HCT116 (cell line): ENCODE measurements around the gene CEP20. TPM values are rescaled to one million over a fixed set of nuclear protein-coding genes. Genes with fewer than 3 reads are reported as not detected.

Source experiments
- ATAC-seq: fragments of 200-7000 bp; cut with Tn5 transposase; 2 replicates; pipeline ENCODE4 v1.9.1; 2020; ENCODE audit warnings: mild to moderate bottlenecking, moderate library complexity
- BruUV-seq: library from RNA; stranded (reverse); fragments of 400-500 nt; replicated peaks from 2 replicates; lab custom pipeline; 2021; lab: Mats Ljungman, UMichigan
- CTCF ChIA-PET: fragments of 300-600 bp; sonication (Branson Sonifier 250); formaldehyde crosslinking; loops from one replicate; lab custom pipeline; 2021; ENCODE audit warnings: antibody characterized with exemption; lab: Charles Lee
- POLR2A ChIA-PET: fragments of 300-600, 350-600 bp; sonication (Branson Sonifier 250); formaldehyde crosslinking; loops from one replicate; lab custom pipeline; 2021; ENCODE audit warnings: antibody characterized with exemption; lab: Charles Lee
- RAD21 ChIA-PET, 2 experiments: fragments of 300-600 bp; sonication (Branson Sonifier 250); formaldehyde crosslinking; loops; one replicate each; lab custom pipeline; 2023; ENCODE audit warnings: low total read pairs in 2 of 2; ENCODE audit not compliant: uncharacterized antibody in 2 of 2, unreplicated experiment in 2 of 2, low non-redundant PET in 1 of 2; lab: Charles Lee
- DNase-seq: peaks from one replicate; pipeline ENCODE4 v3.0.0-alpha.2; 2010; ENCODE audit warnings: low read depth, low spot score
- H2AFZ ChIP-seq: fragments of 200-600 bp; shearing (Covaris generic), sonication (generic); 2 replicates; pipeline ENCODE4 v1.6.1; 2017; ENCODE audit warnings: low read depth, mixed run types, mixed read lengths, antibody characterized with exemption, low read length; ENCODE audit not compliant: poor library complexity, severe bottlenecking
- H3K27ac ChIP-seq: 2 replicates; pipeline ENCODE4 v1.5.1; 2012; ENCODE audit warnings: low read depth, low read length
- H3K27me3 ChIP-seq: fragments of 200-600 bp; sonication (generic); 2 replicates; pipeline ENCODE4 v1.6.1; 2016; ENCODE audit warnings: mixed run types, low read length, mixed read lengths; ENCODE audit not compliant: insufficient read depth
- H3K36me3 ChIP-seq, 2 experiments: fragments of 200-500 bp in 1 of 2; fragments of 200-600 bp in 1 of 2; sonication (Bioruptor generic) in 1 of 2; sonication (generic) in 1 of 2; 2 replicates each; pipeline versions ENCODE4 v1.5.1 to v1.6.1; 2014 to 2016; ENCODE audit warnings: low read length in 2 of 2, inconsistent platforms in 1 of 2, mixed read lengths in 1 of 2, mixed run types in 1 of 2; ENCODE audit not compliant: insufficient read depth in 2 of 2, control insufficient read depth in 1 of 2
- H3K4me1 ChIP-seq, 2 experiments: fragments of 200-600 bp in 1 of 2; sonication (generic) in 1 of 2; 2 replicates each; pipeline versions ENCODE4 v1.5.1 to v1.6.1; 2012 to 2017; ENCODE audit warnings: low read length in 2 of 2, inconsistent platforms in 1 of 2, mild to moderate bottlenecking in 1 of 2, mixed read lengths in 1 of 2, mixed run types in 1 of 2, moderate library complexity in 1 of 2; ENCODE audit not compliant: insufficient read depth in 2 of 2, control insufficient read depth in 1 of 2
- H3K4me2 ChIP-seq: fragments of 200-600 bp; sonication (generic); 2 replicates; pipeline ENCODE4 v1.6.1; 2017; ENCODE audit warnings: mixed run types, low read length, mixed read lengths
- H3K4me3 ChIP-seq, 2 experiments: fragments of 200-600 bp in 1 of 2; sonication (generic) in 1 of 2; replicated peaks in 1 of 2; 2 replicates each; pipeline ENCODE4 v1.5.1; 2011 to 2016; ENCODE audit warnings: low read length in 2 of 2, control low read depth in 1 of 2, low read depth in 1 of 2, mild to moderate bottlenecking in 1 of 2, mixed read lengths in 1 of 2, mixed run types in 1 of 2
- H3K79me2 ChIP-seq: fragments of 200-600 bp; sonication (generic); 2 replicates; pipeline ENCODE4 v1.6.1; 2017; ENCODE audit warnings: mild to moderate bottlenecking, mixed run types, low read length, moderate library complexity, mixed read lengths; ENCODE audit not compliant: insufficient read depth
- H3K9ac ChIP-seq: fragments of 200-600 bp; sonication (generic); 2 replicates; pipeline ENCODE4 v1.6.1; 2016; ENCODE audit warnings: low read length, mixed read lengths
- H3K9me2 ChIP-seq: fragments of 200-600 bp; sonication (generic), shearing (Covaris generic); 2 replicates; pipeline ENCODE4 v1.6.1; 2017; ENCODE audit warnings: mixed run types, mild to moderate bottlenecking, moderate library complexity; ENCODE audit not compliant: insufficient read depth
- H3K9me3 ChIP-seq, 2 experiments: fragments of 200-500 bp in 1 of 2; fragments of 200-600 bp in 1 of 2; sonication (Bioruptor generic) in 1 of 2; sonication (generic) in 1 of 2; 2 replicates each; pipeline ENCODE4 v1.6.1; 2014 to 2017; ENCODE audit warnings: low read length in 2 of 2, mixed read lengths in 2 of 2, inconsistent platforms in 1 of 2, low read depth in 1 of 2, mild to moderate bottlenecking in 1 of 2, mixed run types in 1 of 2, moderate library complexity in 1 of 2; ENCODE audit not compliant: control insufficient read depth in 1 of 2, insufficient read depth in 1 of 2
- H4K20me1 ChIP-seq: fragments of 200-600 bp; sonication (generic), shearing (Covaris generic); 2 replicates; pipeline ENCODE4 v1.6.1; 2017; ENCODE audit warnings: mixed run types, mild to moderate bottlenecking, moderate library complexity; ENCODE audit not compliant: insufficient read depth
- CBX3 ChIP-seq: IDR thresholded peaks from 2 replicates; pipeline ENCODE4 v1.6.1; 2012; ENCODE audit warnings: low read depth
- EGR1 ChIP-seq: IDR thresholded peaks from 2 replicates; pipeline ENCODE4 v1.6.1; 2012; ENCODE audit warnings: low read depth
- EZH2phosphoT487 ChIP-seq: fragments of 200-600 bp; IDR thresholded peaks from 2 replicates; pipeline ENCODE4 v1.6.1; 2018; ENCODE audit warnings: antibody characterized with exemption, borderline replicate concordance
- MAX ChIP-seq: IDR thresholded peaks from 2 replicates; pipeline ENCODE4 v1.6.1; 2012
- RAD21 ChIP-seq: IDR thresholded peaks from 2 replicates; pipeline ENCODE4 v1.6.1; 2012; ENCODE audit warnings: low read depth, mild to moderate bottlenecking
- TCF7L2 ChIP-seq: IDR thresholded peaks from 2 replicates; pipeline ENCODE4 v1.7.0; 2011; ENCODE audit warnings: borderline replicate concordance, inconsistent platforms; ENCODE audit not compliant: insufficient read depth, insufficient read length; ENCODE audit errors: extremely low read depth
- YY1 ChIP-seq: IDR thresholded peaks from 2 replicates; pipeline ENCODE4 v1.6.1; 2011; ENCODE audit warnings: low read length, low read depth, moderate library complexity, mild to moderate bottlenecking; ENCODE audit not compliant: insufficient replicate concordance; ENCODE audit errors: extremely low read depth
- ZFX ChIP-seq: fragments of 450-650 bp; IDR thresholded peaks from 2 replicates; pipeline ENCODE4 v1.6.1; 2017
- ZNF274 ChIP-seq: fragments of 200-500 bp; sonication (Bioruptor generic); IDR thresholded peaks from 2 replicates; pipeline ENCODE4 v1.6.1; 2014; ENCODE audit warnings: mild to moderate bottlenecking, low read depth, low read length, inconsistent platforms
- intact Hi-C: fragments of 100-400 bp; cut with micrococcal nuclease; formaldehyde crosslinking; loops from 2 replicates; pipeline ENCODE4 v1.10.0; 2022
- total RNA-seq: library from RNA; stranded (reverse); gene quantifications from one replicate; pipeline ENCODE4 v1.2.1, GENCODE V29; 2021; ENCODE audit not compliant: unreplicated experiment

Gene CEP20
- total RNA-seq, 1 experiment from 2014 or later: 67.7 TPM

- TF ChIP-seq MAX (no peak), CBX3 (no peak), YY1 (no peak), TCF7L2 (no peak), ZFX (no peak), RAD21 (no peak), EGR1 (no peak), ZNF274 (no peak)
Observed at GRCh38 chr16:15898654-15899053, 10.3 kb upstream of the CEP20 start (continued).

GRCh38 chr16:15897834-15898254 is 9.4 kb upstream of the CEP20 start:
- Histone ChIP-seq H3K9me3 (no peaks in the 10 kb centered on the region), H3K9ac (peak overlapping the region; percentile 24), H3K27ac (peak overlapping the region; percentile 87), H3K36me3 (no peaks in the 10 kb centered on the region), H3K4me3 (peak overlapping the region; percentile 14 to 15; a peak in 2 of 4 replicates), H3K4me1 (peaks cover 46 to 69% of the 10 kb centered on the region in 2 experiments), H3K27me3 (no peaks in the 10 kb centered on the region), H4K20me1 (no peaks in the 10 kb centered on the region), H3K4me2 (peak overlapping the region; percentile 75), H2AFZ (peak overlapping the region; percentile 41), H3K9me2 (no peaks in the 10 kb centered on the region), H3K79me2 (no peaks in the 10 kb centered on the region)
- BruUV-seq: no TSS peak
- intact Hi-C loops: no loop called here
- POLR2A ChIA-PET: interaction anchor here (1.4 kb wide), 1 partner anchor 9 kb away, joined by 9 read pairs; the partner anchor contains the start of gene CEP20
- CTCF ChIA-PET: no interaction called here
- TF ChIP-seq CBX3: 0 out of 2 replicates have a peak, but pooled peaks have one; percentile 13
- TF ChIP-seq EZH2phosphoT487: no peak
- ATAC-seq: no peak
- RAD21 ChIA-PET: no interaction called here
- DNase-seq: no peak
